Astrocyte (in vitro differentiated cells and primary cell): Measurements from ENCODE around the gene IDH3B. TPM values are rescaled to one million over a fixed set of nuclear protein-coding genes. Genes with fewer than 3 reads are reported as not detected.

Experiments
- DNase-seq: peaks from one replicate; pipeline ENCODE4 v3.0.0-alpha.2; 2010; ENCODE audit warnings: low read depth
- FAIRE-seq: peaks from 2 replicates; lab custom pipeline; 2011; peaks lifted over from hg19 to GRCh38; lab: Jason Lieb, UNC
- H2AFZ ChIP-seq: 2 replicates; pipeline ENCODE4 v1.6.0; 2012; ENCODE audit warnings: low read depth, low read length, inconsistent platforms
- H3K27ac ChIP-seq: 2 replicates; pipeline ENCODE4 v1.5.1; 2011; ENCODE audit warnings: low read depth, low read length, inconsistent platforms
- H3K27me3 ChIP-seq: 2 replicates; pipeline ENCODE4 v1.6.0; 2011; ENCODE audit warnings: low read length, inconsistent platforms; ENCODE audit not compliant: insufficient read depth
- H3K36me3 ChIP-seq: 2 replicates; pipeline ENCODE4 v1.5.1; 2011; ENCODE audit warnings: low read length, inconsistent platforms; ENCODE audit not compliant: insufficient read depth
- H3K4me1 ChIP-seq: 2 replicates; pipeline ENCODE4 v1.5.1; 2011; ENCODE audit warnings: low read length, inconsistent platforms; ENCODE audit not compliant: insufficient read depth
- H3K4me2 ChIP-seq: 2 replicates; pipeline ENCODE4 v1.6.0; 2012; ENCODE audit warnings: low read length, inconsistent platforms
- H3K4me3 ChIP-seq: 2 replicates; pipeline ENCODE4 v1.5.1; 2011; ENCODE audit warnings: low read depth, mild to moderate bottlenecking, low read length, inconsistent platforms; ENCODE audit not compliant: insufficient read depth
- H3K79me2 ChIP-seq: 2 replicates; pipeline ENCODE4 v1.6.0; 2012; ENCODE audit warnings: mild to moderate bottlenecking, low read length, inconsistent platforms; ENCODE audit not compliant: insufficient read depth
- H3K9ac ChIP-seq: 2 replicates; pipeline ENCODE4 v1.6.0; 2012; ENCODE audit warnings: mild to moderate bottlenecking, low read length, inconsistent platforms
- H3K9me3 ChIP-seq: 2 replicates; pipeline ENCODE4 v1.5.1; 2012; ENCODE audit warnings: low read depth, mild to moderate bottlenecking, low read length, inconsistent platforms; ENCODE audit not compliant: insufficient read depth
- H4K20me1 ChIP-seq: 2 replicates; pipeline ENCODE4 v1.6.0; 2012; ENCODE audit warnings: low read length, inconsistent platforms; ENCODE audit not compliant: insufficient read depth
- H3K27ac Mint-ChIP-seq: one replicate; pipeline ENCODE4 v1.8.0; 2021; ENCODE audit warnings: mild to moderate bottlenecking, mixed read lengths; ENCODE audit not compliant: unreplicated experiment
- H3K27me3 Mint-ChIP-seq: one replicate; pipeline ENCODE4 v1.8.0; 2021; ENCODE audit warnings: low read depth, mixed read lengths; ENCODE audit not compliant: unreplicated experiment
- H3K36me3 Mint-ChIP-seq: one replicate; pipeline ENCODE4 v1.8.0; 2021; ENCODE audit warnings: low read depth, mixed read lengths; ENCODE audit not compliant: unreplicated experiment
- H3K4me1 Mint-ChIP-seq: one replicate; pipeline ENCODE4 v1.8.0; 2021; ENCODE audit warnings: low read depth, mixed read lengths; ENCODE audit not compliant: unreplicated experiment
- H3K4me3 Mint-ChIP-seq: one replicate; pipeline ENCODE4 v1.8.0; 2021; ENCODE audit warnings: mild to moderate bottlenecking, moderate library complexity, mixed read lengths; ENCODE audit not compliant: unreplicated experiment
- H3K9me3 Mint-ChIP-seq: one replicate; pipeline ENCODE4 v1.8.0; 2021; ENCODE audit warnings: mild to moderate bottlenecking, mixed read lengths; ENCODE audit not compliant: unreplicated experiment
- CTCF ChIP-seq: IDR thresholded peaks from 2 replicates; pipeline ENCODE4 v1.5.1; 2011; ENCODE audit warnings: low read depth, mild to moderate bottlenecking, inconsistent platforms, low read length, moderate library complexity; ENCODE audit not compliant: insufficient read depth
- EZH2 ChIP-seq: IDR thresholded peaks from 2 replicates; pipeline ENCODE4 v1.6.1; 2012; ENCODE audit warnings: mild to moderate bottlenecking, low read length, inconsistent platforms; ENCODE audit not compliant: insufficient read depth
- total RNA-seq: library from RNA; stranded (reverse); gene quantifications from 2 replicates; pipeline ENCODE4 v1.2.1, GENCODE V29; 2021

IDH3B gene
- total RNA-seq, 1 donor from 2014 or later, result 74.8 TPM

- TF ChIP-seq CTCF, result no peak
- TF ChIP-seq EZH2, result no peak
- Histone ChIP-seq H3K27me3 (peaks cover 24% of the 10 kb centered on the region), H3K27ac (no peak overlapping the region), H4K20me1 (no peaks in the 10 kb centered on the region), H3K4me1 (no peaks in the 10 kb centered on the region), H3K9ac (no peak overlapping the region), H3K36me3 (no peaks in the 10 kb centered on the region), H3K4me3 (no peak overlapping the region), H2AFZ (no peak overlapping the region), H3K79me2 (no peaks in the 10 kb centered on the region), H3K9me3 (no peaks in the 10 kb centered on the region), H3K4me2 (no peak overlapping the region)
- no peak for FAIRE-seq
- H3K4me1 Mint-ChIP-seq, result no peaks in the 10 kb centered on the region
- H3K27ac Mint-ChIP-seq, result no peak overlapping the region
- no peaks in the 10 kb centered on the region for H3K36me3 Mint-ChIP-seq
- no peak overlapping the region for H3K4me3 Mint-ChIP-seq
- H3K9me3 Mint-ChIP-seq, result peaks cover 1% of the 10 kb centered on the region
- peaks cover 41% of the 10 kb centered on the region for H3K27me3 Mint-ChIP-seq
- no peak for DNase-seq
Observed at GRCh38 chr20:2673453-2673852, 9.4 kb upstream of the IDH3B start.

- FAIRE-seq (no peak), DNase-seq (no peak)
- Mint-ChIP-seq H3K9me3 (peaks cover 1% of the 10 kb centered on the region), H3K36me3 (no peaks in the 10 kb centered on the region), H3K4me1 (no peaks in the 10 kb centered on the region), H3K4me3 (no peak overlapping the region), H3K27ac (no peak overlapping the region), H3K27me3 (peaks cover 40% of the 10 kb centered on the region)
- H3K36me3 ChIP-seq, result no peaks in the 10 kb centered on the region
- H3K4me3 ChIP-seq, result no peak overlapping the region
- H3K4me2 ChIP-seq, result no peak overlapping the region
- H3K9ac ChIP-seq, result no peak overlapping the region
- no peak overlapping the region for H2AFZ ChIP-seq
- no peak for TF ChIP-seq EZH2
- no peak for TF ChIP-seq CTCF
- no peaks in the 10 kb centered on the region for H3K4me1 ChIP-seq
- no peaks in the 10 kb centered on the region for H4K20me1 ChIP-seq
- no peak overlapping the region for H3K27ac ChIP-seq
- peaks cover 23% of the 10 kb centered on the region for H3K27me3 ChIP-seq
- H3K9me3 ChIP-seq, result no peaks in the 10 kb centered on the region
- H3K79me2 ChIP-seq, result no peaks in the 10 kb centered on the region
Observed at GRCh38 chr20:2672446-2672845, 8.4 kb upstream of the IDH3B start.

- H3K27me3 Mint-ChIP-seq, result peaks cover 38% of the 10 kb centered on the region
Observed at GRCh38 chr20:2671977-2672376, 8.0 kb upstream of the IDH3B start.

More at GRCh38 chr20:2671977-2672376, 8.0 kb upstream of the IDH3B start:
- TF ChIP-seq CTCF, result no peak
- no peak for TF ChIP-seq EZH2
- no peaks in the 10 kb centered on the region for H3K36me3 Mint-ChIP-seq
- peaks cover 1% of the 10 kb centered on the region for H3K9me3 Mint-ChIP-seq
- H3K27me3 ChIP-seq, result peaks cover 23% of the 10 kb centered on the region
- H4K20me1 ChIP-seq, result no peaks in the 10 kb centered on the region
- H3K4me1 ChIP-seq, result no peaks in the 10 kb centered on the region
- H3K79me2 ChIP-seq, result no peaks in the 10 kb centered on the region
- H2AFZ ChIP-seq, result no peak overlapping the region
- H3K4me2 ChIP-seq, result no peak overlapping the region
- DNase-seq, result no peak
- H3K27ac ChIP-seq, result no peak overlapping the region
- H3K9me3 ChIP-seq, result no peaks in the 10 kb centered on the region
- no peaks in the 10 kb centered on the region for H3K4me1 Mint-ChIP-seq
- FAIRE-seq, result no peak
- H3K4me3 Mint-ChIP-seq, result no peak overlapping the region
- no peak overlapping the region for H3K4me3 ChIP-seq
- no peak overlapping the region for H3K9ac ChIP-seq
- no peak overlapping the region for H3K27ac Mint-ChIP-seq
- H3K36me3 ChIP-seq, result no peaks in the 10 kb centered on the region
